NT2/D1 (cell line): Measurements from ENCODE around the gene FRK.

Experiments
- SUZ12 ChIP-seq: IDR thresholded peaks from 2 replicates; pipeline ENCODE4 v1.6.1; 2011; ENCODE audit not compliant: insufficient read length, insufficient read depth; ENCODE audit errors: extremely low read depth
- YY1 ChIP-seq: IDR thresholded peaks from 2 replicates; pipeline ENCODE4 v1.6.1; 2011; ENCODE audit not compliant: insufficient read length, insufficient read depth
- ZNF274 ChIP-seq: IDR thresholded peaks from 2 replicates; pipeline ENCODE4 v1.6.1; 2011; ENCODE audit warnings: mild to moderate bottlenecking, low read depth, low read length

DNA sequence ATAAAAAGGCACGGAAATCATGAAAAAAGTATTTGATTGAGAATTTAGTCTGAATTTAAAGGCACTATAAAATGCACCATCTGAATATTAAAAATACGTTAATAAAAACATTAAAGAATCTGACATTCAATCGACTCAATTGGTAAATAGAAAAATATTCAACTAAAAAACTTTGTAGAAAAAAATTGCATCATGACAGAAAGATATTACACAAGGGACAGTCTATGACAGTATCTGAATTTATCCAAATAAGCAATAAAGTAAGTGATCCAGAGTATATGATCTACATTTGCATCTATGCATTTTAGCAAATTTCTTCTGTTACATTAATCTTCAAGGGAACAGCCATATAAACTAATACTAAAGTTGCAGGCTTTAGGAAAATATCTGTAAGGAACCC lies 9.4 kb downstream of the FRK start:
- TF ChIP-seq YY1, result no peak
- no peak for TF ChIP-seq SUZ12
- TF ChIP-seq ZNF274, result no peak
